Activated effector memory CD4-positive, alpha-beta T cell treated with anti-CD3 and anti-CD28 coated beads, Interleukin-2, amount 50 U/mL, for 16 hours (primary cell): ENCODE measurements around the gene CANT1.
"Not testable (repeated sequence)": the region's sequence is repeated elsewhere in the genome, so short reads cannot be mapped to it uniquely, and the experiment has no call there.

Source experiments
- DNase-seq: peaks from one replicate; pipeline ENCODE4 v3.0.0-alpha.2; 2020

The CANT1 gene

DNA sequence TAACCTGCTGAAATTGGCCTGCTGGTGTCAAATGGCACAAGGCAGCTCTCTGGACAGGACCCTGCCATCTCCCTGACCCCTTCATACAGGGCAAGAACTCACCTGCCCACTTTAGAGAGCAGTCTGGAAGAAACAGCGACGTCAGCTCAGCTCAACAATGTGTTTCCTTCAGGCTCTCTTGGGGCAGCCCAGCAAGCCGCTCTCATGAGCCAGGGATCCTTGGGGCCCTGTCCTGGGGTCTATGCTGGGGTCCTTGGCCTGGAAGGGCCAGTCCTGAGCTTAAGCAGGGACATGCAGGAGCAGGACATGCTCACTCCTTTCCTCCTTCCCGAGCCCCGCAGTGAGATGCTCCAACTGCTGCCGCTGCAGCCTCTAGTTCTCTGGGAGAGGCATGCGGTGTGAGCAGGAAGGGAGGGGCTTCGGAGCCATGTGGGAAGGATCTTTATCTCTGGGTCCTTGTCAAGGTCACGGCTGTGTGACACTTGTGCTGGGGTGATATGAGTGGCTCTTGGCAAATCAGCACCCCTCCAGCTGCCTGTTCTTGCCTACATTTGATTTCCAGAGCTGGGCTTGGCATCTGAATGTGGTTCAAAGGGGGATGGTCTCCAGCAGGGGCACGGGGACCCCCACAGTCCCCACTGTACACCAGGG, 17.8 kb upstream of the CANT1 start:
- DNase-seq, result no peak

DNA sequence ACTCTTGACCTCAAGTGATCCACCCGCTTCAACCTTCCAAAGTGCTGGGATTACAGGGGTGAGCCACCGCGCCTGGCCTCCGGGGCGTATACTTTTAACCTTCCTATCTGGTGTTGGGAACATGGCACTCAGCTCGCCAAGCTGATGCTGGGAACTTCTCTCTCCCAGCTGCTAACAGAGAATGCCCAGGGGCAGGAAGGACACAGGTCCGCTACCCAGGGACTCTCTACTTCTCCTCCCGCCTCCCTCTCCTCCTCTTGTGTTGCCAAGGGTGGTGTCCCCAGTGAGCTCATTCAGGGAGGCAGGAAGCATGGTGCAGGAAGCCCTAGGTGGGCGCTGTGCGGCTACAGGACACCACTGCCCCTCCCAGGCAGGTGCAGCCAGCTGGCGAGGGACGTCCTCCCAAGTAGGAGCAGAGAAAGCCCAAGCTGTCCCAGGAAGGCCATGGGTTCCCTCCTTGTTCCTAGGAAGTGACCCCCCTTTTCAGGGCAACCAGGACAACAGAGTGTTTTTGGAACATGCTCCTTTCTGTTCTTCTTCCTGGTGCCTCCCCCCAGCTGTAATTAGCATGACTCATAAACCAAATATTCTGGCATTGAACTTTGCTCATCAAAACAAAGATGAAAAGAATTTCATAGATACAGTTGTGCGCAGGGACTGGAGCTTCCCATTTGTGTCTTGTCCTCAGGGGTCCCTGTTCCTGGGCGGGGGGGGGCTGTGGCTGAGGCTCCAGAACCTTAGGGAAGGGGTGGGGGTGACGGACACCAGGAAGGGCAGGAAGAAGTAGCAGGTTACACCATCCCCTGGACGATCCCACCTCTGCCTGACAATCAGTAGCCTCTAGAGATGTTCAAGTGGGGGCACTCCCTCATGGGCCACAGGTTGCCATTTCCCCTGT, 17.1 kb upstream of the CANT1 start:
- no peak for DNase-seq

DNA sequence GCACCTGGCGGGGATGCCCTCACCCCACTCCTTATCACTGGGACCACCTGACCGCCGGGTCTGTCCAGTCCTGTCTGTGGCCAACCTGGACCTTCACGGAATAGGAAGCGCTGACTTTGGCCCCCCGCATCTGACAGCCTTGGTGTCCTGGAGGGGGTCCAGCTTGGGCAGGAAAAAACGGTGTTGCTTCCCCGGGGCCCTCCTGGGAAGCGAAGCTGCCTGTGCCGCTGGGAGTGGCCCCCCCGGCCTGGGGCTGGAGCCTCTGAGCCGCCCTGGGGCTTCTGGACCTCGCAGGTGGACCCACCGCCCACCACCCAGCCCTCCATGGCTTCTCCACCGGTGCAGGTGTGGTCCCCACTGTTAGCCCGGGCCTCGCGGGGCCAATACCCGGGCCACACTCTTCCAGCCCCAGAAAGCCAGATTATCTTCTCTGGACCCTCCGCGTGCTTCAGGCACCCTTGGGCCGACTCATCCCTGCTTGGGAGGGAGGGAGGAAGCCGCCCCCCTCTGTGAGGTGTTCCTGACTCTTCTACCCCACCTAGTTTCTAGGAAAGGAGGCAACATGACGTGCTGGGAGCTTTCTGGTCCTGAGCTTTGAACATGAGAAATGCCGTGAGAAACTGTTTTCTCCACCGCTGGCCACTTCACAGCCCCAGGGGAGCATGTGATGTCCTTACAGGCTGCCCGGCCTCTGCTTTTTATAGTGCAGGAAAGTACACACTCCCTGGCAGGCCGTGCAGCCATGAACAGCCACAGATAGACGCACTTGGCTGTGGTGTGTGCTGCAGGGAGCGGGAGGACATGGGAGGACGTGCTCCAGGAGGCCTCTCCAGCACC, 15.6 kb upstream of the CANT1 start:
- DNase-seq, result no peak

DNA sequence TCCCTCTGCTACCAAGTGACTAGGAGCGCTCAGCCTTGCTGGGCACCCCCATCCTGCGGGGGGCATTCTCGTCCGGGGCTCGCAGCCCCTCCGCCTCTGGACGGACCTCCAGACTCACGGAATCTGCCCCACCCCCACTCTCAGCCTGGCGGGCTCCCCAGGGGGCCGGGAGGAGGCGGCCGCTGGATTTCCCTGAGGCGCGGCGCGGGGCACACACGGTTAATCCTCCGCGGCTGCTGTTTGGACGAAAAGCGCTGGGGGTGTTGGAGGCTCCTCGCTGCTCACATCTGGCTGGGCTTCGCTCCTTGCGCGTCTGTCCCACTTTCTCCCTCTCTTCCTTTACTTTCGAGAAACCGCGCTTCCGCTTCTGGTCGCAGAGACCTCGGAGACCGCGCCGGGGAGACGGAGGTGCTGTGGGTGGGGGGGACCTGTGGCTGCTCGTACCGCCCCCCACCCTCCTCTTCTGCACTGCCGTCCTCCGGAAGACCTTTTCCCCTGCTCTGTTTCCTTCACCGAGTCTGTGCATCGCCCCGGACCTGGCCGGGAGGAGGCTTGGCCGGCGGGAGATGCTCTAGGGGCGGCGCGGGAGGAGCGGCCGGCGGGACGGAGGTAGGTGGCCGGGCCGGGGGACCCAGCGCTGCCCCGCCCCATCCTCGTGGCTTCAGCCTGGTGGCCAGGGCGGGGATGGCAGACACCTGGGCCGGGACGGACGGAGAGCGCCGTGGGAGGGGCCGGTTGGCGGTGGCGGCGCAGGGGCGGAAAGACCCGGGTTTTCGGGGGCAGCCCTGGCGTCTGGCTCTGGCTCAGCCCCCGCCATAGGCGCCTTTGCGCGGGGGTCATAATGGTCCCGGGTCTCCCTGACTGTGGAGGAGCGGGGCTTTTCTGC, 14.6 kb upstream of the CANT1 start, which contains the start of gene C1QTNF1:
C1QTNF1 (plus strand) TSS at position 284 of the 886 bp plus-strand sequence. CDS start 19,800 bp downstream, outside the sequence.
- peak; percentile 78 for DNase-seq

DNA sequence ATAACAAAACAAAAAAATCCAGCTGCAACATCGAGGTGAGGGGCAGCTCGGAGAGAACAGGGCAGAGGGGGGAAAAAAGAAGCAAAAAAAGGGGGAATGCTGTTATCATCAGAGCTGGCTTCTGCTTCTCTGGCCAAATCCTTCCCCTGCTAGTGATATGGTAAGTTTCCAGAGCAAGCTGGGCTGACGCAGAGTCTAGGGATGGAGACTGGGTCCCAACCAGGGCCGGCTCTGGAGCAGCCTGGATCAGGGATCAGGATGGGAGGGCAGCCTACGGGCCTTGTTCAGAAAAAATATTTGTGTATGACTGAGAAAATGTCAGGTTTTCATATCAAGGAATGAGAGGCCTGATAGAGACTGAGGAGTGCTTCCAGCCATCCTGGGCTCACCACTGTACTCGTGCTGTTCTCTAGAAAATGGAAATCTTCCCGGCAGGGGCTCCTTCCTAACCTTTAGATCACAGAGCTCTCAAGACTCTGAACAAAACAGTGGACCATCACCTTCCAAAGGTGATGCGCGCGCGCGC, 13.7 kb upstream of the CANT1 start:
- DNase-seq, result no peak

DNA sequence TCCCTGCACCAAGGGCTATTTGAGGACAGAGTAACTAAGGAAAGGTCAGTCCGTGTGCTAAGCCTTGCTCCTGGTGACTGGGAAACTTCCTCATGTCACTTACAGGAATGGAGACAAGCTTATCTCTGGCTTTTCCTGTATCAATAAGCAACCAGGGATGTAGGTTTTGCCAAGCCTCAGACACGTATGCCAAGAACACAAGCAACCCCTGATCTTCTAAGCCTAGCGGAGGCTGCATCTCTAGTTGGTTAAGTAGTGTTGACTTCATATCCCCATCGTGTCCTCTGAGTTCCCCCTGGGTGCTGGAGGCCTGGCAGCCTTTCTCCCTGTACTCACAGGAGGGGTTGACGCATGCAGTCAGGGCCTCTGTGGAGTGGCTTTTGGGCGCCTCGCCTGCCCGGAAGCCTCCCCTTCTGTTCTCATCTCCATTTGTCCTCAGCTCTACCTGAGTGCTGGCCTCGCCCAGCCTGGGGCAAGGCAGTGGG, 13.0 kb upstream of the CANT1 start:
- DNase-seq, result no peak

DNA sequence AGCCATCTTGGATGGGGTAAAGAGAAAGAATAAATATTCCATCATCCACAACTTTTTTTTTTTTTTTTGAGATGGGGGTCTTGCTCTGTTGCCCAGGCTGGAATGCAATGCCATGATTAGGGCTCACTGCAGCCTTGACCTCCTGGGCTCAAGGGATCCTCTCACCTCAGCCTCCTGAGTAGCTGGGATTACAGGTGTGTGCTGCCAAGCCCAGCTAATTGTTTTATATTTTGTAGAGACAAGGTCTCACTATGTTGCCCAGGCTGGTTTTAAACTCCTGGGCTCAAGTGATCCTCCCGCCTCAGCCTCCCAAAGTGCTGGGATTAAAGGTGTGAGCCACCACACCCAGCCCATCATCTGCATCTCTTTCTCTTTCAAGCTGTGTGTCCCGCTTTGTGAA, 12.4 kb upstream of the CANT1 start:
- not testable (repeated sequence) for DNase-seq

DNA sequence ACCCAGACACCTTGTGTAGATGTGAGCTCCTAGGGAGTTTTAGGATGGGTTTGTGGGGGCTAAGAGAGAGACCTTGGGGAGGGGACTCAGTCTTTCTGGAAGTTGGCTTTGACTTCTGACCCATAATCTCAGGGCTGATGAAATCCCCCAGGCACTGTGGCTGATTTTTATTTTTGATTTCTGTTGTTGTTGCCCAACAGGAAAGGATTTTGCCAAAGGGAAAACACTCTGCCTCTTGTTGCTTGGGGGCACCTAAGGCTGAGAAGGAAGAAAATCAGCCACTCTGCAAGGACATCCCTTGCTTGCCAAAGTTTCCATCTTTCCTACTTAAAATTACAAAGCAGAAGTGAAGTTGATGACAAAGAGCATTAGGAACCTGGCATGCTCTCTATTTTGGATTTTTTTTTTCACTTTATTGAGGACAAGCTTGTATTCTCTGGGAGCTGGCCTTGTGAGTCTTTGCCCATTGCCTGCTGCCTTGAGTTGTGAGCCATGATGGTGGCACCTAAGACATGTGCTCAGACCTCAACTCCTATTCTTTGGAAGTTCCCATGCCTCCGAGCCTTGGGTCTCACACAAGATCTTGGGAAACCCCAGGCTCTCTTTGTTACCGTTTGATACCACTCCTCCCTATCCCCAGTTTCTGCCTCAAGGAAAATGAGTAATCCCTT, 11.2 kb upstream of the CANT1 start:
- DNase-seq, result no peak

DNA sequence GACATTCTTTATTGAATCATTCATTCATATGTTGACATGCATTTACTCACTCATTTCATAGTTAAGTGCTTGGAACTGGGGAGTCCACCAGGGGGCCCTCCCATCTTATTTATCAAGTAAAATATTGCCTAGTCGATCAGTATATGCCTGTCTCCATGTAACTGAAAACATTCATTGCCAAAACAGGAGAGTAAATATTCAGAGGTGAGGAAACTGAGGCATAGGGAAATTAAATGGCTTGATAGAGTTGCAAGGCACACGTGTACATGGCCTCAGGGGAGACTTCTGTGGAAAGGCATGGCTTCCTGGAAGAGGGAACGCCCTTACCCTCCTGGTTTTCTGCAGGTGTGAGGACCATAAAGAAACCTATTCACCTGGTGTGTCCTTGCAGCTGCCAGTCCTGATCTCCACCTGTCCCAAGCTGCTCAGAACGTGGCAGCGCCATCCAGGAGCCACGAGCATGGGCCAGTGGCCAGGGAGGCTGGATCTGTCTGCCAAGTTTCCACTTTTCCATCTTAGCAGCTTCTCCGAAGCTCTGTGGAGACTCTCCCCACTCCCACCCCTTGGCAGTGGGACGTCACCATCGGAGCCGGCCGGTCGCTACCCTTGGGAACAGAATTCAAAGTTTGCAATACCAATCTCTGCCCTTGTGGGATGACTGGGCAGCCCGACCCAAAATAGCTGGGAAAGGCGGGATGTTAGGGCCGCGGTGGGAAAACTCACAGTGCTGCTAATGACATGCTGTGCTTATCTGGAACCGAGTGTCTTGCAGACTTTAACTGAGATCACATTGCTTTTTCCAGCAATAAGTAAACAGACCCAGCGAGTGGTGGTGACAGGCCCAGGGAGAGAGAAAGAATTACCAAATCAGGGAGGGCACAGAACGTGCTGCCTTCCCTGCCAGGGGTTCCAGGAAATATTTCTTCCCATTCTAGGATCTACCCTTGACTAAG, 10.3 kb upstream of the CANT1 start:
- DNase-seq, result peak; percentile 79

DNA sequence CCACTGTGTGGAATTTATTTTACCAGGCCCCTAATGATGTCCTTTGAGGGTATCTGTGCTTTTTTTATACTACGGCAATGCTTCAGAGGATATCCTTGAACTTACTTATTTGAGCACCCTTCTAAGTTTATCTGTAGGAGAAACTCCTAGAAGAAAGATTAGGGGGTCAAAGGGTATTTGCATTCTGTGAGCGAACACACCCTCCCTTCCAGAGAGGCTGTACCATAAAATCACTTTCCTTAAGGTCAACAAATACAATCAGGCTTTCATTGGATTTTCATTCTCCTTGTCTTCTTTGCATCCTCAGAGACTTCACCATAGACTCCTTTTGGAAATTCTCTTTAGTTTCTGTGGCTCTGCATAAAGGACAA, 9.7 kb upstream of the CANT1 start:
- no peak for DNase-seq

DNA sequence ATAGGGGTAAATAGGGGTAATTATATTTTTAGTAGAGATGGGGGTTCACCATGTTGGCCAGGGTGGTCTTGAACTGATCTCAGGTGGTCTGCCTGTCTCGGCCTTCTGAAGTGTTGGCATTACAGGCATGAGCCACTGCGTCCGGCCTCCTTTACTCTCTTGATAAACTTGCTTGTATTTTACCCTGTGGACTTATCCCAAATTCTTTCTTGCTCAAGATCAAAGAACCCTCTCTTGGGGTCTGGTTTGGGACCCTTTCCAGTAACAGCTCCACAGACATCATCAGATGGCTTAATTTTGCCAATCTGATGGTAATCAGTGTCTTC, 8.8 kb upstream of the CANT1 start:
- no peak for DNase-seq

DNA sequence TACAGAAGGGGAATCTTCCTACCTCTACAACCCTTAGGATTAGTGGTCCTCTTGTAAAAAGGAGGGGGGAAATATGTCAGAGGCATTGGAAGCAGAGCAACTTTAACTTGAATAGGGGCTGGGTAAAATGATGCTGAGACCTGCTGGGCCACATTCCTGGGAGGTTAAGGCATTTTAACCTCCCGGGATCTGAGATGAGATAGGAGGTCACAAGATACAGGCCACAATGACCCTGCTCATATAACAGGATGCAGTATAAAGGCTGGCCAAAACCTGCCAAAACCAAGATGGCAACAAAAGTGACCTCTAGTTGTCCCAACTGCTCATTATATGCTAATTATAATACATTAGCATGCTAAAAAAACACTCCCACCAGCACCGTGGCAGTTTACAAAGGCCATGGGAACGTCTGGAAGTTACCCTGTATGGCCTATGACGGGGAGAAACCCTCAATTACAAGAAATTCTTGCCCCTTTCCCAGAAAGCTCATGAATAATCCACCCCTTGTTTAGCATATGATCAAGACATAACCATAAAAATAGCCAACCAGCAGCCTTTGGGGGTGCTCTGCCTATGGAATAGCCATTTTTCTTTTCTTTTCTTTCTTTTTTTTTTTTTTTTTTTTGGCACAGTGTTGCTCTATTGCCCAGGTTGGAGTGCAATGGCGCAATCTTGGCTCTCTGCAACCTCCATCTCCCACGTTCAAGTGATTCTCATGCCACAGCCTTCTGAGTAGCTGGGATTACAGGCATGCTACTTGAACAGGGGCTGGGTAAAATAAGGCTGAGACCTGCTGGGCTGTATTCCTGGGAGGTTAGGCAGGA, 8.2 kb upstream of the CANT1 start:
- no peak for DNase-seq

DNA sequence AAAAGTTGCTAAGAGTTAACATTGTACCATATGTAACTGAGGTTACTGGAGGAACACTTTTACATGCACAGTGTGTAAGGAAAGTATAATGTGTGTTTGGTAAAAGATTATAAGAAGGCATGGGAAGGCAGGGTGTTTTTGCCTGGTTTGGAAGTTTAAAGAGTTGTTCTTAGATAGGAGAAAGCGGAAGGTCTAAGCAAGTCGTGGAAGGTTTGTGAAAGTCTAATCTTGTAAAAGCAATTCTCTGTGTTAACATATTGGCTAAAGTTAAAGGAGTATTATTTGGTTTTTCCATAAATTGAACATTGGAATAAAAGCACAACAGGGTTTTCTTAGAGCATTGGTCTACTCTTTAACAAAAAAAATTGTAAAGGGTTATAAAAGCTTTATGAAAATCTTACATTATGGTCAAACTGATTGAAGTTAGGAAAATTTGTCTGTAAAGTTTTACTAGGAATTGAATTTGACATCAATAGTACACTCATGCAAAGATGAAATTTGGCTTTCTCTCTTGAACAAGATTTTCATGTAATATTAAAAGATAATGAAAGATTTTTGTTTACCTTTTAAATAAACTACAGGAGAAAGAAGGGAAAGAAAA, 4.7 kb upstream of the CANT1 start:
- DNase-seq, result no peak

DNA sequence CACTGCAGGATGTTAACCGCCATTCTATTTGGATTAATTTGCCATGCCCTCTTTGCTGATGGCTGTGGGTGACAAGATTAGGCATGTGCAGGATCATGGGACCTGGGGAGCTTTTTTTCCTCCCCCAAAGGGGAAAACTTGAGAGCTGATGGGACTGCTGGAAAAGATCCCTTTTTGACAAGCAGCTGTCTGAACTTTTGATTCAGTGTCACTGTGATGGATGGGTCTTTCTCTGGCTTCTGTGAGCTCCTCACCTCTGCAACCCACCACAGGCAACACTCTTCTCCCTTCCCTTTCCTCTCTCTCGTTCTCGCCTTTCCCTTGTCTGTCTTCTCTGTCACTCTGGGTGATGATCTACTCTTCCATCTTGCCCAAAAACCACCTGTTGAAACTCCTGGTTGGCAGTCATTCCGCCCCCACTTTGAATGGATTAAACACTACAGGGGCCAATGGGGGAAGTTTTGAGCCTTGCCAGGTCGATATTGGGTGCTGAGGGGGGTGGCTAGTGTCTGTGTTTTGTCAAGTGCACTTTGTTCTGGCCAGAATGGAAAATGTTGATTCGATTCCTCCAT, 3.1 kb upstream of the CANT1 start:
- DNase-seq, result no peak

DNA sequence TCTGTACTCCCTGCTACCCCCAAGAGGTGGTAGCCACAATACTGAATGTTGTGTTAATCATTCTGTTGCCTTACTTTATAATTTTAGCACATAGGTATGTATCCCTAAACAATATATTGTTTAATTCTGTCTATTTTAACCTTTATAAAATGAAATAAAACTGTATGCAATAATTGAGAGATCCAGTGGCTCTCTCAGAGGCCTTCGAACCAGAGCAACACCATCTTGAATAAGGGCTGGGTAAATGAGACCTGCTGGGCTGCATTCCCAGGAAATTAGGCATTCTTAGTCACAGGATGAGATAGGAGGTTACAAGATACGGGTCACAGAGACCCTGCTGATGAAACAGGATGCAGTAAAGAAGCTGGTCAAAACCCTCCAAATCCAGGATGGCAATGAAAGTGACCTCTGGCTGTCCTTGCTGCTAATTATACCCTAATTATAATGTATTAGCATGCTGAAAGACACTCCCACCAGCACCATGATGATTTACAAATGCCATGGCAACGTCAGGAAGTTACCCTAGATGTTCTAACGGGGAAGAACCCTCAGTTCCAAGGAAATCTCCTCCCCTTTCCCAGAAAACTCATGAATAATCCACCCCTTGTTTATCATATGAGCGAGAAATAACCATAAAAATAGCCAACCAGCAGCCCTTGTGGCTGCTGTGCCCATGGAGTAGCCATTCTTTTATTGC, 2.0 kb upstream of the CANT1 start:
- no peak for DNase-seq

DNA sequence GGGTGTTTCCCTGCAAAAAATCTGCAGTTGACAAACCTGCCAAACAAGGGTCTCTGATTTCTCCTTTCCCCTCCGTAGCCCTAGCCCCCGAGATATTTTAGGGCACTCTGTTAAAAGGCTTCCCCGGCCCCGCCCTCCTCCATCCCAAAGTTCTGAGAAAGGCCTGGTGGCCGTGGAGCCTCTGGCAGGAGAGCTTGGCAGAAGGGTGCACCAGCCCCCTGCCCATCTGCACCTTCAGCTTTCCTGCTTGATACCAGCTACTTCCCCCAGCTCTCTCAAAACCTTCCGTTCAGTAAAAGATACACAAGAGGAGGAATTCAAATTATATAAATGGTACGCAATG, 711 bp upstream of the CANT1 start:
- no peak for DNase-seq

DNA sequence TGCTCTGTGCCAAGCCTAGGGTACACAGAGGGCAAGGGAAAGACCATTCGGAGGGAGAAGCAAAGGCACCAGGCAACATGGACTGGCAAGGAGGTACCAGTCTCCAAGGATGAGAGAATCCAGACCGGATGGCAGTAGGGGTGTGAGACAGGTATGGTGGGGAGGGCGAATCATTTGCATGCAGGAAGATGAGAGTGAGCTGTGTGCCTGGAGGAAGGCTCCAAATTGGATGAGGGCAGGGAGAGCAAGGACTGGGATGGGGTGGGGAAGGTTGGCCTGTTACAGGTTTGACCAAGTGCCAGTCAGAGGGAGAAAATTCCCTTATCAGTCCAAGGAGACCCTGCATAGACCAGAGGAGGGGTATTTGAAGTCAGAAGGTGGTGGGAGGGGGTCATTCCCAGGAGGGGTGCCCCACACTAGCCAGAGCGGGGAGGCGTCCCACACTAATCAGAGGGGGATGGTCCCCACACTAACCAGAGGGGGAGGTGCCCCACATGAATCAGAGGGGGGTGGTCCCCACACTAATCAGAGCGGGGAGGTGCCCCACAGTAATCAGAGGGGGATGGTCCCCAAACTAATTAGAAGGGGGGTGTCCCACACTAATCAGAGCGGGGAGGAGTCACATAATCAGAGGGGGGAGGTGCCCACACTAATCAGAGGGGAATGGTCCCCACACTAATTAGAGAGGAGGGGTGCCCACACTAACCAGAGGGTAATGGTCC, 737 bp downstream of the CANT1 start:
- no peak for DNase-seq
